Panc1 (cell line): ENCODE measurements around the gene PSORS1C2. TPM values are rescaled to one million over a fixed set of nuclear protein-coding genes. Genes with fewer than 3 reads are reported as not detected.
A peak's percentile ranks its signal among the peaks of the same experiment; 100 is the strongest.

Source experiments
- ATAC-seq: fragments of 200-7000 bp; cut with Tn5 transposase; 2 replicates; pipeline ENCODE4 v1.9.1; 2020; ENCODE audit warnings: mild to moderate bottlenecking, moderate library complexity
- Bru-seq: library from RNA; stranded (reverse); fragments of 400-500 nt; gene quantifications from one replicate; lab custom pipeline; 2021; lab: Mats Ljungman, UMichigan
- BruChase-seq, 2 experiments: library from RNA; stranded (reverse); fragments of 400-500 nt; gene quantifications; one replicate each; lab custom pipeline; 2021; lab: Mats Ljungman, UMichigan
- BruUV-seq: library from RNA; stranded (reverse); fragments of 400-500 nt; replicated peaks from 2 replicates; lab custom pipeline; 2021; lab: Mats Ljungman, UMichigan
- CTCF ChIA-PET: fragments of 300-600 bp; sonication (Branson Sonifier 250); formaldehyde crosslinking; loops from one replicate; lab custom pipeline; 2022; ENCODE audit warnings: antibody characterized with exemption; lab: Charles Lee
- POLR2A ChIA-PET: fragments of 300-600 bp; sonication (Branson Sonifier 250); formaldehyde crosslinking; loops from one replicate; lab custom pipeline; 2022; ENCODE audit warnings: antibody characterized with exemption; lab: Charles Lee
- DNase-seq: peaks from one replicate; pipeline ENCODE4 v3.0.0-alpha.2; 2010; ENCODE audit warnings: low read depth, low spot score
- H3K27ac ChIP-seq: 2 replicates; pipeline ENCODE4 v1.5.1; 2011; ENCODE audit warnings: mild to moderate bottlenecking, low read length, inconsistent platforms
- H3K27me3 ChIP-seq: fragments of 200-500 bp; sonication (Bioruptor generic); 2 replicates; pipeline ENCODE4 v1.6.0; 2014; ENCODE audit warnings: low read length, inconsistent platforms; ENCODE audit not compliant: control insufficient read depth, insufficient read depth
- H3K36me3 ChIP-seq: fragments of 200-500 bp; sonication (Bioruptor generic); 2 replicates; pipeline ENCODE4 v1.5.1; 2014; ENCODE audit warnings: inconsistent platforms, mild to moderate bottlenecking, low read length, moderate library complexity; ENCODE audit not compliant: control insufficient read depth, insufficient read depth
- H3K4me1 ChIP-seq: 2 replicates; pipeline ENCODE4 v1.5.1; 2011; ENCODE audit warnings: inconsistent platforms, mild to moderate bottlenecking, low read length, moderate library complexity; ENCODE audit not compliant: control insufficient read depth, insufficient read depth
- H3K4me3 ChIP-seq, 2 experiments: 2 replicates each; pipeline ENCODE4 v1.5.1; 2011 to 2012; ENCODE audit warnings: low read depth in 2 of 2, low read length in 2 of 2, mild to moderate bottlenecking in 2 of 2, inconsistent platforms in 1 of 2, moderate library complexity in 1 of 2
- H3K9me3 ChIP-seq: fragments of 200-500 bp; sonication (Bioruptor generic); 2 replicates; pipeline ENCODE4 v1.5.1; 2014; ENCODE audit warnings: low read depth, mild to moderate bottlenecking, inconsistent platforms, low read length, moderate library complexity; ENCODE audit not compliant: control insufficient read depth, insufficient read depth
- POLR2AphosphoS5 ChIP-seq: IDR thresholded peaks from 2 replicates; pipeline ENCODE4 v1.6.1; 2012; ENCODE audit warnings: mild to moderate bottlenecking, low read depth, low read length, moderate library complexity
- SIN3A ChIP-seq: IDR thresholded peaks from 2 replicates; pipeline ENCODE4 v1.6.1; 2012; ENCODE audit warnings: low read depth, mild to moderate bottlenecking, low read length, moderate library complexity, borderline replicate concordance; ENCODE audit not compliant: insufficient read depth
- TCF7L2 ChIP-seq: IDR thresholded peaks from 2 replicates; pipeline ENCODE4 v1.6.1; 2011; ENCODE audit warnings: mild to moderate bottlenecking, low read depth, low read length, inconsistent platforms
- in situ Hi-C: cut with HindIII; loops from 2 replicates; pipeline ENCODE4 v1.10.0; 2016; ENCODE audit warnings: low sequenced_read_pairs, low pct_unique_long_range_greater_than_20kb
- intact Hi-C: fragments of 100-400 bp; cut with micrococcal nuclease; formaldehyde crosslinking; loops from one replicate; pipeline ENCODE4 v1.10.0; 2022; ENCODE audit not compliant: unreplicated experiment
- long read RNA-seq: library from polyadenylated mRNA; unstranded; transcript quantifications from one replicate; pipeline ENCODE4 v2.0.0, GENCODE V29; 2021; ENCODE audit not compliant: unreplicated experiment
- polyA plus RNA-seq: library from polyadenylated mRNA; unstranded; fragments of >200 nt; gene quantifications from one replicate; pipeline ENCODE4 v1.2.1, GENCODE V29; 2012; ENCODE audit warnings: missing spikeins; ENCODE audit not compliant: insufficient read length
- total RNA-seq: library from RNA; stranded (reverse); gene quantifications from one replicate; pipeline ENCODE4 v1.2.1, GENCODE V29; 2021; ENCODE audit not compliant: unreplicated experiment
- TF ChIP-seq, protein P1 (sequence below), 2 experiments: IDR thresholded peaks; 2 replicates each; pipeline ENCODE4 v1.6.1; 2011 to 2012; ENCODE audit warnings: low read depth in 2 of 2, control low read depth in 1 of 2, low read length in 1 of 2, mild to moderate bottlenecking in 1 of 2, moderate library complexity in 1 of 2; ENCODE audit not compliant: insufficient read depth in 1 of 2
- TF ChIP-seq, protein P2 (sequence below): fragments of 450-650 bp; IDR thresholded peaks from 2 replicates; pipeline ENCODE4 v1.5.1; 2017; ENCODE audit warnings: mild to moderate bottlenecking

PSORS1C2 gene
- total RNA-seq (not detected), Bru-seq, nascent RNA (not detected), BruChase-seq, experiment 1, labeled RNA remaining after a 2-hour chase (not detected), BruChase-seq, experiment 2, labeled RNA remaining after a 6-hour chase (not detected)
- 0.19 TPM for polyA plus RNA-seq
- long read RNA-seq = 0 reads

DNA sequence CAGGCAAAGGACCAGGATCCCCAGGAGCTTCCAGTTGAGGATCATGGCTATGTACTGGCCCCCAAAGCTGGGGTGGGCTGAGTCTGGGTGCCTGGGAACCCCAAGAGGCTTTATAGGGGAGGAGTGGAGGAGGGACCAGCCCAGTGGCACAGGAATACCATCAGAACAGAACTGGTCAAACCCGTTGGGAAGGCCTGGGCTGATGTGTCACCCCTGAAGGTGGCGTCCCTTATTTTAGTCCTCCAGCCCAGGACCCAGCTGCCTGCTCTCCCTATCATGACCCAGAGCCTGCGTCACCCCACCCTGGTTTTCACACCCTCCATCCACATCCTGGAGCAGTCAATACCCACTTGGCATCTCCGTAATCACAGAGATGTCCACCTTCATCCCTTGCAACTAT lies at the start of gene PSORS1C2:
PSORS1C2 (minus strand) TSS at position 85 of the 400 bp plus-strand sequence; CDS start at position 45, 40 bp downstream.
- no peaks in the 10 kb centered on the region for H3K9me3 ChIP-seq
- H3K36me3 ChIP-seq = no peaks in the 10 kb centered on the region
- in situ Hi-C loops = no loop called here
- TF ChIP-seq TCF7L2 (no peak), SIN3A (no peak), POLR2AphosphoS5 (no peak)
- TF ChIP-seq, protein P1, sequence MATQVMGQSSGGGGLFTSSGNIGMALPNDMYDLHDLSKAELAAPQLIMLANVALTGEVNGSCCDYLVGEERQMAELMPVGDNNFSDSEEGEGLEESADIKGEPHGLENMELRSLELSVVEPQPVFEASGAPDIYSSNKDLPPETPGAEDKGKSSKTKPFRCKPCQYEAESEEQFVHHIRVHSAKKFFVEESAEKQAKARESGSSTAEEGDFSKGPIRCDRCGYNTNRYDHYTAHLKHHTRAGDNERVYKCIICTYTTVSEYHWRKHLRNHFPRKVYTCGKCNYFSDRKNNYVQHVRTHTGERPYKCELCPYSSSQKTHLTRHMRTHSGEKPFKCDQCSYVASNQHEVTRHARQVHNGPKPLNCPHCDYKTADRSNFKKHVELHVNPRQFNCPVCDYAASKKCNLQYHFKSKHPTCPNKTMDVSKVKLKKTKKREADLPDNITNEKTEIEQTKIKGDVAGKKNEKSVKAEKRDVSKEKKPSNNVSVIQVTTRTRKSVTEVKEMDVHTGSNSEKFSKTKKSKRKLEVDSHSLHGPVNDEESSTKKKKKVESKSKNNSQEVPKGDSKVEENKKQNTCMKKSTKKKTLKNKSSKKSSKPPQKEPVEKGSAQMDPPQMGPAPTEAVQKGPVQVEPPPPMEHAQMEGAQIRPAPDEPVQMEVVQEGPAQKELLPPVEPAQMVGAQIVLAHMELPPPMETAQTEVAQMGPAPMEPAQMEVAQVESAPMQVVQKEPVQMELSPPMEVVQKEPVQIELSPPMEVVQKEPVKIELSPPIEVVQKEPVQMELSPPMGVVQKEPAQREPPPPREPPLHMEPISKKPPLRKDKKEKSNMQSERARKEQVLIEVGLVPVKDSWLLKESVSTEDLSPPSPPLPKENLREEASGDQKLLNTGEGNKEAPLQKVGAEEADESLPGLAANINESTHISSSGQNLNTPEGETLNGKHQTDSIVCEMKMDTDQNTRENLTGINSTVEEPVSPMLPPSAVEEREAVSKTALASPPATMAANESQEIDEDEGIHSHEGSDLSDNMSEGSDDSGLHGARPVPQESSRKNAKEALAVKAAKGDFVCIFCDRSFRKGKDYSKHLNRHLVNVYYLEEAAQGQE (IDR thresholded peaks at IDR 0.05; ENCODE audit: insufficient read depth in 1 of 2, low read depth in 2 of 2, low read length in 1 of 2) = no peak
- TF ChIP-seq, protein P2, sequence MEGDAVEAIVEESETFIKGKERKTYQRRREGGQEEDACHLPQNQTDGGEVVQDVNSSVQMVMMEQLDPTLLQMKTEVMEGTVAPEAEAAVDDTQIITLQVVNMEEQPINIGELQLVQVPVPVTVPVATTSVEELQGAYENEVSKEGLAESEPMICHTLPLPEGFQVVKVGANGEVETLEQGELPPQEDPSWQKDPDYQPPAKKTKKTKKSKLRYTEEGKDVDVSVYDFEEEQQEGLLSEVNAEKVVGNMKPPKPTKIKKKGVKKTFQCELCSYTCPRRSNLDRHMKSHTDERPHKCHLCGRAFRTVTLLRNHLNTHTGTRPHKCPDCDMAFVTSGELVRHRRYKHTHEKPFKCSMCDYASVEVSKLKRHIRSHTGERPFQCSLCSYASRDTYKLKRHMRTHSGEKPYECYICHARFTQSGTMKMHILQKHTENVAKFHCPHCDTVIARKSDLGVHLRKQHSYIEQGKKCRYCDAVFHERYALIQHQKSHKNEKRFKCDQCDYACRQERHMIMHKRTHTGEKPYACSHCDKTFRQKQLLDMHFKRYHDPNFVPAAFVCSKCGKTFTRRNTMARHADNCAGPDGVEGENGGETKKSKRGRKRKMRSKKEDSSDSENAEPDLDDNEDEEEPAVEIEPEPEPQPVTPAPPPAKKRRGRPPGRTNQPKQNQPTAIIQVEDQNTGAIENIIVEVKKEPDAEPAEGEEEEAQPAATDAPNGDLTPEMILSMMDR = no peak
- CTCF ChIA-PET = interaction anchor here (1.0 to 1.1 kb wide), 3 partner anchors 9 to 228 kb away, joined by 4 read pairs; no protein-coding TSS in a partner anchor
- no peak within 1 kb of the TSS for H3K27ac ChIP-seq
- POLR2A ChIA-PET = interaction anchor here (0.6 kb wide), 1 partner anchor 25 kb away, joined by 3 read pairs; no protein-coding TSS in a partner anchor
- H3K4me3 ChIP-seq = peak within 1 kb of the TSS; percentile 27 to 63; a peak in 3 of 4 replicates
- H3K27me3 ChIP-seq = no peaks in the 10 kb centered on the region
- DNase-seq = no peak
- H3K4me1 ChIP-seq = no peaks in the 10 kb centered on the region
- no TSS peak for BruUV-seq
- intact Hi-C loops = loop anchor here (5.0 kb wide), 1 partner anchor 228 kb away; no protein-coding TSS in a partner anchor
- no peak for ATAC-seq

DNA sequence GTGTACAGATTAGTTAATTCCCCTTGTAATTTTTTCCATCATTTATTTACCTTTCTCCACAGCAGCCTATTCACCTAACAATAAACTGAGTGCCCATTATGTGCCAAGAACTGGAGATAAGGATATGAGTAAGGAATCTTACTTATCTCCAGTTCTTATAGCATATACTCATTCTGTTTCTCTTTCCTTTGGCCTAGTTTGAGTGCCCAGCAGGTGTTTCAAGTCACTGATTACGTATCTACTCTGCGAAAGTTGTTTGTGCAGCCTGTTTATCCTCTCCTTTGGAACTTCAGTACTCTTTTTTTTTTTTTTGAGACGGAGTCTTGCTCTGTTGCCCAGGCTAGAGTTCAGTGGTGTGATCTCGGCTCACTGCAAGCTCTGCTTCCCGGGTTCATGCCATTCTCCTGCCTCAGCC lies 48.9 kb upstream of the PSORS1C2 start:
- Histone ChIP-seq H3K36me3 (no peaks in the 10 kb centered on the region), H3K4me3 (no peak overlapping the region), H3K9me3 (no peaks in the 10 kb centered on the region), H3K27me3 (no peaks in the 10 kb centered on the region), H3K27ac (no peak overlapping the region), H3K4me1 (no peaks in the 10 kb centered on the region)
- no TSS peak for BruUV-seq
- ATAC-seq (peak; percentile 57), DNase-seq (no peak)
- ChIA-PET POLR2A (no interaction called here), CTCF (no interaction called here)
- intact Hi-C loops = no loop called here
- in situ Hi-C loops = no loop called here
- TF ChIP-seq TCF7L2 (no peak), POLR2AphosphoS5 (no peak), SIN3A (no peak)
- TF ChIP-seq, protein P2 = no peak
- TF ChIP-seq, protein P1 (IDR thresholded peaks at IDR 0.05; ENCODE audit: insufficient read depth in 1 of 2, low read depth in 2 of 2, low read length in 1 of 2) = no peak
